ENCODE data around the gene PDE9A.

- TF ChIP-seq EZH2 (IDR thresholded peaks at IDR 0.05; ENCODE audit: borderline replicate concordance, insufficient read depth, low read depth, low read length, poor library complexity, severe bottlenecking) (no peak), CTCF (IDR thresholded peaks at IDR 0.05) (no peak)
Measured at GRCh38 chr21:42692688-42693087, 39.3 kb downstream of the PDE9A start.
